HepG2 (cell line): ENCODE data around the gene CTAG1A. TPM values are rescaled to one million over a fixed set of nuclear protein-coding genes. Genes with fewer than 3 reads are reported as not detected.
"Not testable (repeated sequence)": the region's sequence is repeated elsewhere in the genome, so short reads cannot be mapped to it uniquely, and the experiment has no call there.

Experiments used
- ATAC-seq: fragments of 200-7000 bp; cut with Tn5 transposase; 3 replicates; pipeline ENCODE4 v1.9.1; 2020; ENCODE audit warnings: mild to moderate bottlenecking, moderate library complexity
- BruUV-seq: library from RNA; stranded (reverse); fragments of 400-500 nt; replicated peaks from 2 replicates; lab custom pipeline; 2021; lab: Mats Ljungman, UMichigan
- CTCF ChIA-PET: fragments of 300-600 bp; formaldehyde crosslinking; extraction: SDS; loops from one replicate; lab custom pipeline; 2021; ENCODE audit warnings: low total read pairs, inconsistent platforms, low intra/inter-chr PET ratio; lab: Yijun Ruan, JAX
- POLR2A ChIA-PET: fragments of 350-600 bp; sonication (Branson Sonifier 250); formaldehyde crosslinking; loops from one replicate; lab custom pipeline; 2020; ENCODE audit warnings: antibody characterized with exemption, inconsistent platforms; lab: Yijun Ruan, JAX
- DNase-seq: peaks from one replicate; pipeline ENCODE4 v3.0.0-alpha.2; 2015; ENCODE audit warnings: low spot score
- FAIRE-seq: peaks from 3 replicates; lab custom pipeline; 2011; peaks lifted over from hg19 to GRCh38; lab: Jason Lieb, UNC
- H2AFZ ChIP-seq: one replicate; pipeline ENCODE4 v1.6.1; 2011; ENCODE audit warnings: low read length, inconsistent platforms
- H3K27ac ChIP-seq: fragments of 300-600 bp; 3 replicates; pipeline ENCODE4 v1.8.0; 2011; ENCODE audit warnings: mixed run types, mild to moderate bottlenecking, mixed read lengths, low read length, inconsistent platforms; ENCODE audit not compliant: insufficient read depth; ENCODE audit errors: extremely low read length
- H3K27me3 ChIP-seq, 2 experiments: fragments of 200-600 bp in 1 of 2; 2 replicates in 1 of 2; 3 replicates in 1 of 2; pipeline versions ENCODE4 v1.6.0 to v1.8.0; 2011; ENCODE audit warnings: low read length in 2 of 2, mild to moderate bottlenecking in 2 of 2, moderate library complexity in 2 of 2, inconsistent platforms in 1 of 2; ENCODE audit not compliant: insufficient read depth in 2 of 2, control insufficient read depth in 1 of 2
- H3K36me3 ChIP-seq, 2 experiments: fragments of 200-600 bp in 1 of 2; replicated peaks in 1 of 2; 2 replicates in 1 of 2; 3 replicates in 1 of 2; pipeline versions ENCODE4 v1.5.1 to v1.8.0; 2011; ENCODE audit warnings: low read length in 2 of 2, inconsistent platforms in 1 of 2; ENCODE audit not compliant: insufficient read depth in 2 of 2, control insufficient read depth in 1 of 2
- H3K4me1 ChIP-seq: 2 replicates; pipeline ENCODE4 v1.5.1; 2012; ENCODE audit warnings: low read length, inconsistent platforms; ENCODE audit not compliant: insufficient read depth
- H3K4me2 ChIP-seq: 2 replicates; pipeline ENCODE4 v1.6.0; 2011; ENCODE audit warnings: low read depth, low read length, inconsistent platforms
- H3K4me3 ChIP-seq, 3 experiments: fragments of 200-600 bp in 1 of 3; sonication (generic), shearing (Covaris generic) in 1 of 3; replicated peaks in 1 of 3; 2 replicates each; pipeline ENCODE4 v1.5.1; 2011 to 2016; ENCODE audit warnings: low read length in 3 of 3, inconsistent platforms in 2 of 3, low read depth in 2 of 3, mild to moderate bottlenecking in 2 of 3, control low read depth in 1 of 3, mixed read lengths in 1 of 3; ENCODE audit not compliant: insufficient read depth in 1 of 3
- H3K79me2 ChIP-seq: one replicate; pipeline ENCODE4 v1.6.1; 2011; ENCODE audit warnings: low read length, inconsistent platforms; ENCODE audit not compliant: insufficient read depth
- H3K9ac ChIP-seq: 2 replicates; pipeline ENCODE4 v1.6.0; 2011; ENCODE audit warnings: mild to moderate bottlenecking, low read depth, low read length, inconsistent platforms; ENCODE audit not compliant: insufficient read depth
- H3K9me3 ChIP-seq: 2 replicates; pipeline ENCODE4 v1.5.1; 2012; ENCODE audit warnings: mild to moderate bottlenecking, low read length
- H4K20me1 ChIP-seq: 2 replicates; pipeline ENCODE4 v1.6.0; 2011; ENCODE audit warnings: inconsistent platforms, mild to moderate bottlenecking, low read length, moderate library complexity; ENCODE audit not compliant: insufficient read depth
- RBFOX2 ChIP-seq: fragments of 200-400 bp; formaldehyde crosslinking; IDR thresholded peaks from 2 replicates; pipeline ENCODE4 v1.6.1; 2017; ENCODE audit warnings: low read depth, mild to moderate bottlenecking, low read length
- ZNF496 ChIP-seq: sonication (generic); formaldehyde crosslinking; IDR thresholded peaks from 2 replicates; pipeline ENCODE4 v1.8.1; 2023; ENCODE audit warnings: mild to moderate bottlenecking, moderate library complexity, missing genetic modification reagents; ENCODE audit not compliant: insufficient replicate concordance
- ZNF512B ChIP-seq: sonication (generic); formaldehyde crosslinking; IDR thresholded peaks from 2 replicates; pipeline ENCODE4 v1.5.1; 2020; ENCODE audit warnings: missing genetic modification reagents, mild to moderate bottlenecking, borderline replicate concordance
- WGBS: methylation state at CpG from one replicate; pipeline ENCODE4 v1.1.6; 2017; ENCODE audit warnings: low lambda C conversion rate; 5-methylcytosine and 5-hydroxymethylcytosine counted together
- in situ Hi-C: cut with HindIII; loops from 2 replicates; pipeline ENCODE4 v1.10.0; 2017; ENCODE audit warnings: low pct_unique_long_range_greater_than_20kb; ENCODE audit not compliant: extremely low pct_ligation_motif_present
- intact Hi-C: fragments of 100-400 bp; cut with micrococcal nuclease; formaldehyde crosslinking; loops from one replicate; pipeline ENCODE4 v1.10.0; 2022; ENCODE audit not compliant: unreplicated experiment
- polyA plus RNA-seq, 8 experiments: library from polyadenylated mRNA; depleted of rRNA in 3 of 8; stranded (reverse) in 7 of 8; unstranded in 1 of 8; fragments of >200 nt; fragmentation: Illumina TruSeq in 4 of 8; extraction: Trizol in 4 of 8; gene quantifications; 2 replicates each; pipeline versions ENCODE4 v1.2.1 to v1.2.3, GENCODE V29; 2011 to 2016; ENCODE audit warnings: low read depth in 4 of 8, missing spikeins in 1 of 8, mixed read lengths in 1 of 8; ENCODE audit not compliant: insufficient read depth in 1 of 8
- total RNA-seq, 5 experiments: library from RNA; depleted of rRNA; stranded (reverse); fragments of >200 nt; fragmentation: Illumina TruSeq; extraction: Trizol; gene quantifications; 2 replicates each; pipeline ENCODE4 v1.2.3, GENCODE V29; 2016; ENCODE audit warnings: low read depth in 1 of 5

The CTAG1A gene
- total and polyA plus RNA-seq, 2 of the 13 experiments (the other 11 are each of a cell fraction or from before 2014, with no cell fraction given), result not detected

- no peak for TF ChIP-seq ZNF512B (CRISPR knock-in tag)
- no peak for TF ChIP-seq ZNF496 (CRISPR knock-in tag)
These were observed 35.2 kb upstream of the CTAG1A start (continued) for GRCh38 chrX:154549766-154550165.

- H3K9ac ChIP-seq, intact Hi-C loops, H2AFZ ChIP-seq, H3K4me3 ChIP-seq, H3K4me2 ChIP-seq, H3K27ac ChIP-seq, DNase-seq, H3K4me1 ChIP-seq, CTCF ChIA-PET, BruUV-seq, in situ Hi-C loops, FAIRE-seq, H3K9me3 ChIP-seq, H3K27me3 ChIP-seq, POLR2A ChIA-PET: not testable (repeated sequence)
- Histone ChIP-seq H3K79me2 (peaks cover 23% of the 10 kb centered on the region), H3K36me3 (peaks cover 10 to 24% of the 10 kb centered on the region in 2 experiments; a peak in 4 of 5 replicates), H4K20me1 (peaks cover 24% of the 10 kb centered on the region)
- peak; percentile 28 for ATAC-seq
- 98% methylated on average over 5 of the region's 18 CpGs for WGBS
- TF ChIP-seq RBFOX2, result 0 out of 2 replicates have a peak, but pooled peaks have one; percentile 9
These were observed 32.7 kb upstream of the CTAG1A start for GRCh38 chrX:154552112-154552806.

GRCh38 chrX:154558060-154558690 lies 26.8 kb upstream of the CTAG1A start:
- peaks cover 7 to 17% of the 10 kb centered on the region in 2 experiments; a peak in 4 of 5 replicates for H3K36me3 ChIP-seq
- BruUV-seq, ATAC-seq, CTCF ChIA-PET, H4K20me1 ChIP-seq, H3K27me3 ChIP-seq, intact Hi-C loops, H3K9me3 ChIP-seq, H3K79me2 ChIP-seq, H3K4me3 ChIP-seq, in situ Hi-C loops, POLR2A ChIA-PET, H3K4me1 ChIP-seq, H3K27ac ChIP-seq, H2AFZ ChIP-seq, H3K9ac ChIP-seq, DNase-seq, H3K4me2 ChIP-seq, FAIRE-seq: not testable (repeated sequence)
- no CpG with 5 or more reads among the region's 24 CpGs for WGBS

- CTCF ChIA-PET, DNase-seq, H2AFZ ChIP-seq, H4K20me1 ChIP-seq, POLR2A ChIA-PET, BruUV-seq, H3K27ac ChIP-seq, H3K9ac ChIP-seq, H3K36me3 ChIP-seq, ATAC-seq, intact Hi-C loops, H3K9me3 ChIP-seq, H3K79me2 ChIP-seq, H3K27me3 ChIP-seq, in situ Hi-C loops, H3K4me2 ChIP-seq, FAIRE-seq, H3K4me3 ChIP-seq, H3K4me1 ChIP-seq: not testable (repeated sequence)
- WGBS, result no CpG with 5 or more reads among the region's 21 CpGs
These were observed 26.0 kb upstream of the CTAG1A start for GRCh38 chrX:154558896-154559295.
